Hepatocyte (in vitro differentiated cells): ENCODE measurements around the gene ANKRD31.

Experiments
- CTCF ChIP-seq: fragments of 200-600 bp; sonication (generic); IDR thresholded peaks from 2 replicates; pipeline ENCODE4 v1.5.1; 2016; ENCODE audit warnings: antibody characterized with exemption, mild to moderate bottlenecking; ENCODE audit not compliant: poor library complexity
- EZH2 ChIP-seq: fragments of 200-600 bp; sonication (generic); IDR thresholded peaks from 2 replicates; pipeline ENCODE4 v1.6.1; 2016; ENCODE audit warnings: antibody characterized with exemption, mild to moderate bottlenecking, borderline replicate concordance
- EZH2phosphoT487 ChIP-seq: fragments of 200-600 bp; sonication (generic); IDR thresholded peaks from one replicate; pipeline ENCODE4 v1.6.1; 2018; ENCODE audit warnings: antibody characterized with exemption, mild to moderate bottlenecking, low read depth, moderate library complexity; ENCODE audit not compliant: unreplicated experiment, severe bottlenecking

- TF ChIP-seq CTCF (no peak), EZH2 (no peak), EZH2phosphoT487 (no peak)
Observed at GRCh38 chr5:75081510-75081909, 155.2 kb downstream of the ANKRD31 start.
